AML-193 (cell line): ENCODE measurements around the gene ABCC12.

Experiments
- DNase-seq, 2 experiments: peaks; one replicate each; lab custom pipeline; 2025; lab: John Stamatoyannopoulos, UW

Gene ABCC12

GRCh38 chr16:48132696-48133095, 23.1 kb downstream of the ABCC12 start:
- DNase-seq: no peak

GRCh38 chr16:48131201-48131935, 24.4 kb downstream of the ABCC12 start:
- DNase-seq: no peak

GRCh38 chr16:48129926-48130325, 25.9 kb downstream of the ABCC12 start:
- no peak for DNase-seq

GRCh38 chr16:48128769-48129168, 27.0 kb downstream of the ABCC12 start:
- no peak for DNase-seq

GRCh38 chr16:48126801-48127644, 28.8 kb downstream of the ABCC12 start:
- no peak for DNase-seq

GRCh38 chr16:48125888-48126287, 29.9 kb downstream of the ABCC12 start:
- DNase-seq: no peak

- DNase-seq: no peak
Measured at GRCh38 chr16:48124266-48124665, 31.5 kb downstream of the ABCC12 start.

DNA sequence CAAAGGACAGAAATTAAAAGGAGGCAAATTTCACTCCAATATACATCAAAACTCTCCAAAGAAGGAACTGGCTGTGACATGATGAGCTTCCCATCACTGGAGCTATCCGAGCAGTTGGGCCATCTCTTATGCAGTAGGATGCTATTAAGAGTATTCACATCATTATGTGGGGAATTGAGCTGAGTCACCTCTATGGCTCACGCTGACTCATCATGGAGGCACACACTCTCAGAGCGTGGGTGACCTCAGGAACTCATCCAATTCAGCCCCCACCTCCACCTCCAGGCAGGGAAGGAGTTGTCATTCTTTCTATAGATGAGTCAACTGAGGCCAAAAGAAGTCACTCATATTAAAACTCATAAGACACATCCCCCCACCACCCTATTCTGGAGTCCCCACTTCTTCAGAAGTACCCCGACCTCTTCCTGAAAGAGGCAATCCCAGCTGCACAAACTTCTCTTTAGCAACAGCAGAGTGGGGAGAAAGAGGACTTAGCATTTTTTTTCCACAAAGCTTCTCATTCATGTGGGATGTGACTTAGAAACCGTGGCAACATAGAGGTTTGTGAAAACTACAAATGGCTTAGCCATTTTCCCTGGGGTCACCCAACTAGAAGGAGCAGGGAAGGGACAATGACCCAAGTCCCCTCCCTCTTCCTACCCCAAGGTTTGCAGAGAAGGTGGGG, 32.5 kb downstream of the ABCC12 start:
- DNase-seq: no peak

DNA sequence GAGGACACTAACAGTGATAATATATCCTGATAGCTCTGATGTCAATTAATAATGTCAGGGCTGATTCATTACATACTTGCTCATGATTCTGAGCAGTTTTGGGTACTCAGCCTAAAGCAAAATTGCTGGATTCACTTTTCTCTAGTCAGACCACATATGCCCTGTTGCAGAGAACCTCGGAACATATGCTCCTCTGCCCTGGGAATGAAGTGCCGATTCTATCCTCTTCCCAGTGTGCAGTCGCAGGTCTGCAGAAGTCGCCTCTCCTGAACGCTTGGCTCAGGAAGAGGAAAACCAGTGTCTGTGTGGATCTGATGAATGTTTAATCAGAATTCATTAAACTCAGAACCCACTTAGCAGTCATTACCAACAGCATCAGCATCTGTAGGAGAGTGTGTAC, 34.5 kb downstream of the ABCC12 start:
- no peak for DNase-seq

GRCh38 chr16:48118841-48119240, 37.0 kb downstream of the ABCC12 start:
- no peak for DNase-seq

DNA sequence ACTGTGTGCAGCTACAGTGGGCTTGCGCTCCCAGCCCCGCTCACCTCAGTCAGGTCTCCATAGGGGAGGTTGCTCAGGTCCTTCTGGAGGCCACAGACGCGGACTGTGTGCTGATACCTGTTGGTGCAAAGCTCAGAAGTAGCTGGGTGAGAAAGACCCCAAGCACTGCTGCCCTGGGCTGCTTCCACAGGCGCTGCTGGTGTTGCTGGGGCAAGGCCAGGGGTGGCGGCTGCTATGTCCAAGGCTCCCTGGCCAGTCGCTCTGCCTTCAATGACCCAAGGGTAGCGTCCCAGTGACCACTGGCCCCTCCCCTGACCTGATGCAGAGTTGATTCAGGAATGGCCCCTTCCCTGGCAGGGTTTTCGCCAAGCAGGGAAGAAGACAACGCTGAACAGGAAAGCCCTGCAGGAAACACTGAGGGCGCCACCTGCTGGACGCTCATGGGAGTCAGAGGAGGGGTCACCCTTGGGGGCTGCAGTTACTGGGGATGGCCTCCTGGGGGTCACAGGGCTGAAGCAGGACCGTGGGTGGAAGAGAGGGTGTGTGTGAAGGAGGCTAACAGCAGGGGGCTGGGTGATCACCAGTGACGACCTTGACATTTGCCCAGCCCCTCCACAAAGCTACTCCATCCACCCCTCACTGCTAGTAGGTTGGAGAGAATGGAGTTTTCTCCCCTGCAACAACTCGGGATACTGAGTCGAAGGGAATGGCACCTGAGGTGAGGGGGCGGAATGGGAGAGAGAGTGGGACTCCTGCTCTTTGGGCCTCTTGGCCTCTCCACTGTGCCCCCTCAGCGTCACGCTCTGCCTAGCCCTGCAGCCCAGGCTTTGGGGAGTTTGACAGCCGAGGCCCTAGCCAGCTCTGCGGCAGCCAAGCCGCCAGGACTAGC, 38.3 kb downstream of the ABCC12 start:
- peak; percentile 20 to 28 for DNase-seq

- no peak for DNase-seq
Measured at GRCh38 chr16:48115299-48115698, 40.5 kb downstream of the ABCC12 start.

DNA sequence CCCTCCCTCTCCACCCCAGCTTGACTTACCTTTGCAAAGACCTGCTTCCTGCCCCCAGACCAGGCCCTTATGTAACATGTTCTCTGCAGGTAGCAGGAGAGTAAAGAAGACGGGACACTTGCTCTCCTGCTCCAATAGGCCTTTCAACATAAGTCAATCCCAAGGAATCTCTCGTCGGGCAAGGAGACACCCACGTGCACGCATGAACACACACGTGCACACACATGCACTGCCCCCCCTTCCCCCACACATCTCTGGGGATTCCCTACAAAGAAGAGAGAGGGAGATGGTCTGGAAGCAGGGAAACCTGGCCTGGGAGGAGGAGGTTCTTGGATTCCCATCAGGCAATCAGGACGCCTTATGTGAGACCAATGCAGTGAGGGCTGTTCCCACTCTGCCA, 41.4 kb downstream of the ABCC12 start:
- DNase-seq: no peak

GRCh38 chr16:48113471-48113870, 42.3 kb downstream of the ABCC12 start:
- DNase-seq: no peak

- DNase-seq: no peak
Measured at GRCh38 chr16:48113001-48113400, 42.8 kb downstream of the ABCC12 start.

DNA sequence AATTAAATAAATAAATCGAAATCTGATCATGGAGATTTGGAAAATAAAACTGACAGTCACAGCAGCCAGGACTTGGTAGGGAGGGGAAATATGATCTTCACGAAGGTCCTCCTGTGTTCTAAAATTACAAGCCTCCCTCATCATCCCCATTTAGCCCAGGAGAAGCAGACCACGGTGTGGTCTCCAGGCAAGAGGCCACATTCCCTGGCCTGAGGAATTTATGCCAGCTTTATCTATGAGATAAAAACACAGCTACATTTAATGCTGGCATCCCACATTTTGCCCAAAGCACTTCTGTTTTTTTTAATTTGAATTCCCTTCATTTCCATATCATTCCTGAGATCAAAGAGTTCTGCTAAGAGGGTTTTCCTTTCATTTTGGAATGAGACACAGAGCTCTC, 43.2 kb downstream of the ABCC12 start:
- DNase-seq: no peak

DNA sequence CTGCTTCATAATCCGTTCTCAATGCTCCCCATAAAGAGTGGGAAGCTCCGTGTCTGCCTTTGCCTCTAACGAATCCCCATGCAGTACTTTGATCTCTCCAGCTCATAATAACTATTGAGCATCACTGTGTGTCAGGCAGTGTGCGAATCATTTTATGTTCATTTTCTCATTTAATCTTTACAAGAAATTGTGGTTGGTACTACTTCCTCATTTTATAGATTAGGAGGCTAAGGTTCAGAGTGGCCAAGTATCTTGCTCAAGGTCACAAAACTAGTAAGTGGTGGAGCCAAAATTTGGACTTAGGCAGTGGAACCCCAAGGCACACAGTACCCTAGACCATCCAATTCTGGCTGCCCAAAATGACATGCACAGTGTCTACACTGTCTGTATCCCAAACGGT, 44.8 kb downstream of the ABCC12 start:
- peak in 1 of 2 experiments; percentile 29 for DNase-seq

GRCh38 chr16:48110000-48110399, 45.8 kb downstream of the ABCC12 start:
- DNase-seq: no peak

DNA sequence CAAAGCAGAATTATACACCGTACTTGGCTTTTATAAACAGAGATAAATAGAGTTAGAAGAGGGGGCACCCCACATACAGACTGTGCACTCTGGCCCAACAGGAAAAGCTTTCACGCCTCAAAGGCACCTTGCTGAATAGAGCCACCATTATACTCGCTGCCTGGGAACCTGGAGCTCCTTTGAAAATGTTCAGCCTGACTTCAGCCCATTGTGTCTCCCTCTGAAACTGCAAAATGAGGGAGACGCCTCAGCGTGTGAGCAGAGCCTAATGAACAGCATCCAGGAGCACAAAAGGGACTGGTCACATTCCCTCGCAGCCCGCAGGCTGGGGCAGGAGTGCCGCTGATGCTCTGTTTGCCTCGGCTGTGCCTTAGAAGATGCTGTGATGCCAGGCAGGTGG, 46.3 kb downstream of the ABCC12 start:
- no peak for DNase-seq

- no peak for DNase-seq
Measured at GRCh38 chr16:48106446-48106845, 49.3 kb downstream of the ABCC12 start.
